Rectal smooth muscle tissue (tissue), 1 donor: ENCODE measurements around the gene HDAC10.
"Not testable (repeated sequence)": the region's sequence is repeated elsewhere in the genome, so short reads cannot be mapped to it uniquely, and the experiment has no call there.

ENCODE experiments used
- H3K27ac ChIP-seq: one replicate; pipeline ENCODE4 v1.7.0; 2013; ENCODE audit warnings: low read depth, low read length, inconsistent platforms
- H3K27me3 ChIP-seq: one replicate; pipeline ENCODE4 v1.7.0; 2013; ENCODE audit warnings: low read length; ENCODE audit not compliant: control insufficient read depth, insufficient read depth
- H3K36me3 ChIP-seq: one replicate; pipeline ENCODE4 v1.7.0; 2013; ENCODE audit warnings: low read length; ENCODE audit not compliant: control insufficient read depth, insufficient read depth
- H3K4me1 ChIP-seq: one replicate; pipeline ENCODE4 v1.7.0; 2013; ENCODE audit warnings: low read length; ENCODE audit not compliant: control insufficient read depth, insufficient read depth
- H3K4me3 ChIP-seq: one replicate; pipeline ENCODE4 v1.7.0; 2013; ENCODE audit warnings: low read length
- H3K9ac ChIP-seq: one replicate; pipeline ENCODE4 v1.7.0; 2013; ENCODE audit warnings: low read length

HDAC10 gene

DNA sequence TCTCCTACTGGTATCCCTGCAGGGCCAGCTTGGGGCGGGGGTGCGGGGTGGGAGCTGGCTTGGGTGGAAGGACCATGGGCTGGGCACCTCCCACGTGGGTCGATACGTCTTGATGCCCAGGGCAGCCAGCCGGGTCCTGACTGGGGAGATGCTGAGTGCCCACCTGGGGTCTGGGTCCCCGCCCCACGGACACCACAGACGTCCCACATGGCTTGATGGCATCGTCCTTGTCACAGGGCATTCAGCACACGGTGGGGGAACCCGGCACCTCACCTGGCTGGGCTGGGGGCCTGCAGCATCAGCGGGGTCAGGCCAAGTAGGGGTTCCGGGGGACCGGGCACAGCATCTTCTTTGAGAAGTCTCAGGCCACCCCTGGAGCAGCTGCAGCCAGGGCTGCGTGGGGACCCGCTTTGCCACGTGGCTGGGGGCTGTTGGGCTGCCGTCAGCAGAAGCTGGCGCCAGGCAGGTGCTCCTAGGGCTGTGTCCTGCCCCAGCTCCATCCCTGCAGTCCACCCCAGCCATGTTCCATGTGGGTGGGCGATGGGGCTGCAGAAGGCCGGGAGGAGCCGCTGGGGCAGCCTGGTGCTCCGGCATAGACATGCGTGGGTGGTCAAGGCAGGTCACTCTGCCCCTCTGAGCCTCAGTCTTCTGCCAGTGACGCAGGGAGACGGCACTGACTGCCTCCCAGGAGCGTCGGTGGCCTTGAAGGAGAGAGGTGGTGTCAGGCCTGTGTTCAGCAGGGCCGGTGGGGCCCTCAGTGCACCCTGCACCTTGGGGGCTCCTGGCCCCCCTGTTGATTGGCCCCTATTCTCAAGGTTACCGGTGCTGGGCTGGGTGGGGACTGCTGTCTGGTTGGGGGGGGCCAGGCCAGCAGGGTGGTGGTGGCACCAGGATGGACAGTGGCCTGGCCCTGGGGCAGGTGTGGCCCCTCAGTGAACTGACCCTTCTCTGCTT lies 41.8 kb downstream of the HDAC10 start:
- H3K9ac ChIP-seq: no peak overlapping the region

GRCh38 chr22:50208430-50208938 lies 42.6 kb downstream of the HDAC10 start:
- Histone ChIP-seq H3K27ac (no peak overlapping the region), H3K4me1 (no peaks in the 10 kb centered on the region), H3K27me3 (no peaks in the 10 kb centered on the region), H3K4me3 (no peak overlapping the region), H3K36me3 (peaks cover 7% of the 10 kb centered on the region), H3K9ac (no peak overlapping the region)

More for the DNA sequence above, 41.8 kb downstream of the HDAC10 start:
- H3K27me3 ChIP-seq: no peaks in the 10 kb centered on the region
- no peaks in the 10 kb centered on the region for H3K4me1 ChIP-seq
- H3K36me3 ChIP-seq: peaks cover 7% of the 10 kb centered on the region
- H3K27ac ChIP-seq: no peak overlapping the region
- no peak overlapping the region for H3K4me3 ChIP-seq

DNA sequence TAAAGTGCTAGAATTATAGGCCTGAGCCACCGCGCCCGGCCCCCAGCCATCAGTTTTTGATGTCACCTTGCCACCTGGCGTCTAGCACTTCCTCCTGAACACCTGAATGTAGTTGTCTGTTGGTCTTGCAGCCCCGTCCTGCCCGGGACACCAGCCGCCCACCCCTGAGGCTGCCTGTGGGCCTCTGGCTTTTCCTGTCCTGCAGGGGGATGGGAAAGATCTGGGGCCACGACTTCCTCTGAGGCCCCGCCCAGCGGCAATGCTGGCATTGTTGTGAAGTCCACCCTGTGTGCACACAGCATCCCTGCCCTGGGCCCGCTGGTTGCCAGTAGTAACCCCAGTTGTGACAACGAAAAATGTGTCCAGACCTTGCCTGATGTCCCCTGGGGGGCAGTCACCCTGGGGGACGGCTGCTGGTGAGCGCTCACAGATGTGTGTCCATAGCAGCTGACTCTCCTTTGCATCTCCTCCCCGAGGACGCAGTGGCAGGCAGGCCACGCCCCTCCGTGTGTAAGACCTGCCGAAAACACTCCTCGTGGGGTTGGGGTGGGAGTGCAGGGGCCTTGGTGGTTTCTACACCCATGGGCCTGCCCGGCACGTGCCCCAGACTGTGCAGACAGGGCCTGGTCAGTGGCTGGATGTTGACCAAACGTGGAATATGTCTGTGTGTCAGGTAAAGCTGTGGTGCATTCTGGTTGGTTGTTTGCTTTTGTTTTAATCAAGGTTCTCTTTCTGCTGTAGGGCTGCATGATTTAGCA lies 43.5 kb downstream of the HDAC10 start:
- no peak overlapping the region for H3K27ac ChIP-seq
- no peak overlapping the region for H3K9ac ChIP-seq
- H3K4me1 ChIP-seq: no peaks in the 10 kb centered on the region
- no peak overlapping the region for H3K4me3 ChIP-seq
- H3K27me3 ChIP-seq: no peaks in the 10 kb centered on the region
- peaks cover 7% of the 10 kb centered on the region for H3K36me3 ChIP-seq

- H3K36me3 ChIP-seq: peaks cover 7% of the 10 kb centered on the region
- peaks cover 6% of the 10 kb centered on the region for H3K4me1 ChIP-seq
- no peak overlapping the region for H3K27ac ChIP-seq
Observed at GRCh38 chr22:50206599-50206998, 44.5 kb downstream of the HDAC10 start.

GRCh38 chr22:50205781-50206569 lies 45.1 kb downstream of the HDAC10 start:
- Histone ChIP-seq H3K9ac (no peak overlapping the region), H3K36me3 (peaks cover 4% of the 10 kb centered on the region), H3K27ac (no peak overlapping the region)

More at GRCh38 chr22:50206599-50206998, 44.5 kb downstream of the HDAC10 start:
- no peak overlapping the region for H3K4me3 ChIP-seq
- no peaks in the 10 kb centered on the region for H3K27me3 ChIP-seq
- no peak overlapping the region for H3K9ac ChIP-seq

DNA sequence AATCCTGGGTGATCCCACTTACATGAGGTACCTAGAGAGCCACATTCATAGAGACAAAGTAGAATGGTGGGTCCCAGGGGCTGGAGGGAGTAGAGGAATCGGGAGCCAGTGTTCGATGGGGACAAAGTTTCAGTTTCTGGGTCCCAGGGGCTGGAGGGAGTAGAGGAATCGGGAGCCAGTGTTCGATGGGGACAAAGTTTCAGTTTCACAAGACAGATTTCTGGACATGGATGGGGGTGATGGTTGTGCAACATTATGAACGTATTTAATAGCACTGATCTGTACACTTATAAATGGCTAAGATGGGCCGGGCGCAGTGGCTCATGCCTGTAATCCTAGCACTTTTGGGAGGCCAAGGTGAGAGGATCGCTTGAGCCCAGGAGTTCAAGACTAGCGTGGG lies 46.1 kb downstream of the HDAC10 start:
- not testable (repeated sequence) for H3K4me3 ChIP-seq, H3K27ac ChIP-seq, H3K36me3 ChIP-seq, H3K27me3 ChIP-seq, H3K9ac ChIP-seq, H3K4me1 ChIP-seq

More at GRCh38 chr22:50205781-50206569, 45.1 kb downstream of the HDAC10 start:
- Histone ChIP-seq H3K4me3 (no peak overlapping the region), H3K27me3 (no peaks in the 10 kb centered on the region), H3K4me1 (peaks cover 6% of the 10 kb centered on the region)

- no peaks in the 10 kb centered on the region for H3K27me3 ChIP-seq
- H3K4me3 ChIP-seq: no peak overlapping the region
- H3K4me1 ChIP-seq: peaks cover 11% of the 10 kb centered on the region
- H3K9ac ChIP-seq: no peak overlapping the region
- H3K36me3 ChIP-seq: peaks cover 4% of the 10 kb centered on the region
- H3K27ac ChIP-seq: no peak overlapping the region
Observed at GRCh38 chr22:50204571-50204970, 46.5 kb downstream of the HDAC10 start.

- no peak overlapping the region for H3K27ac ChIP-seq
- no peak overlapping the region for H3K9ac ChIP-seq
- H3K4me3 ChIP-seq: no peak overlapping the region
- no peaks in the 10 kb centered on the region for H3K27me3 ChIP-seq
- peaks cover 4% of the 10 kb centered on the region for H3K36me3 ChIP-seq
- H3K4me1 ChIP-seq: peaks cover 13% of the 10 kb centered on the region
Observed at GRCh38 chr22:50203288-50203687, 47.8 kb downstream of the HDAC10 start.

GRCh38 chr22:50202130-50202666 lies 48.9 kb downstream of the HDAC10 start:
- H3K9ac ChIP-seq: peak overlapping the region; percentile 61
- no peaks in the 10 kb centered on the region for H3K27me3 ChIP-seq
- peaks cover 13% of the 10 kb centered on the region for H3K4me1 ChIP-seq
- H3K4me3 ChIP-seq: peak overlapping the region; percentile 73
- H3K27ac ChIP-seq: no peak overlapping the region
- peaks cover 4% of the 10 kb centered on the region for H3K36me3 ChIP-seq

DNA sequence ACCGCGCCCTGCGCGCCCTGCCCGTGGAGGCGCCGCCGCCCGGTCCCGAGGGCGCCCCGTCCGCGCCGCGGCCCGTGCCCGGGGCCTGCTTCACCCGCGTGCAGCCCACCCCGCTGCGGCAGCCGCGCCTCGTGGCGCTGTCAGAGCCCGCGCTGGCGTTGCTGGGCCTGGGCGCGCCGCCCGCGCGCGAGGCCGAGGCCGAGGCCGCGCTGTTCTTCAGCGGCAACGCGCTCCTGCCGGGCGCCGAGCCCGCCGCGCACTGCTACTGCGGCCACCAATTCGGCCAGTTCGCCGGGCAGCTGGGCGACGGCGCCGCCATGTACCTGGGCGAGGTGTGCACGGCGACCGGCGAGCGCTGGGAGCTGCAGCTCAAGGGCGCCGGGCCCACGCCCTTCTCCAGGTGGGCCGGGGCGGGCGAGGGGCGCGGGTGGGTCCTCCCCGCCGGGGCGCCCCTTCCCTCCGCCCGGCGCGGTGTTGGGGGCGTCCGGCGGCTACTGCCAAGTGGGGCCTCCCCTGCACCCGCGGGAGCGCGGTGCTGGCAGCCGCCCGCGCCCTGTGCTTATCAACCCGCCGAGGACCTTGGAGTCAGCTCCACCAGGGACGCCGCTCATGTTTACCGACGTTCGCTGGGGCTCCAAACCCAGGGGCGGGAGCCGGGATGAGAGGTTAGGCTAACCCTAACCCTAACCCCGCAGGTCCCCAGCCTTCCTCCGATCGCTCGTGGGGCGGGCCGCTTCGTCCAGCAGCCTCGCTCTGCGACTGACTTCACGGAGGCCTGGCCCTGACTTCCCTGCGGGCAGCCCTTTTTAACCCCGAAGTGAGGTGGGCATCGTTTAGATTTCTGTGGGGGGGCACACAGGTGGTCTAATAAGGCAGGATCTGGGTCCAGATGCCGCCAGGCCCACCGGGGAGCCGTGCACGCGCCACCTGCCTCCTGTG lies 49.6 kb downstream of the HDAC10 start:
- H3K36me3 ChIP-seq: no peaks in the 10 kb centered on the region
- H3K27ac ChIP-seq: peak overlapping the region; percentile 59
- H3K27me3 ChIP-seq: no peaks in the 10 kb centered on the region
- peak overlapping the region; percentile 61 for H3K9ac ChIP-seq
- peak overlapping the region; percentile 73 for H3K4me3 ChIP-seq
- H3K4me1 ChIP-seq: peaks cover 13% of the 10 kb centered on the region
